Endodermal cell (in vitro differentiated cells): ENCODE measurements around the gene DTNB. TPM values are rescaled to one million over a fixed set of nuclear protein-coding genes. Genes with fewer than 3 reads are reported as not detected.
"Not testable (repeated sequence)": the region's sequence is repeated elsewhere in the genome, so short reads cannot be mapped to it uniquely, and the experiment has no call there.

Source experiments
- DNase-seq: peaks from one replicate; pipeline ENCODE4 v3.0.0-alpha.2; 2017
- H3K27ac ChIP-seq: 2 replicates; pipeline ENCODE4 v1.5.1; 2013; ENCODE audit warnings: mild to moderate bottlenecking, low read depth, low read length, moderate library complexity
- H3K27me3 ChIP-seq: 2 replicates; pipeline ENCODE4 v1.6.1; 2013; ENCODE audit warnings: mild to moderate bottlenecking, low read length, moderate library complexity; ENCODE audit not compliant: insufficient read depth, control insufficient read depth, poor library complexity, severe bottlenecking
- H3K36me3 ChIP-seq: 2 replicates; pipeline ENCODE4 v1.7.0; 2013; ENCODE audit warnings: mild to moderate bottlenecking, low read length, moderate library complexity; ENCODE audit not compliant: control insufficient read depth, insufficient read depth
- H3K4me1 ChIP-seq: one replicate; pipeline ENCODE4 v1.7.0; 2013; ENCODE audit warnings: low read length; ENCODE audit not compliant: control insufficient read depth, insufficient read depth
- H3K4me3 ChIP-seq: 2 replicates; pipeline ENCODE4 v1.5.1; 2013; ENCODE audit warnings: mild to moderate bottlenecking, low read length, moderate library complexity
- H3K9ac ChIP-seq: 2 replicates; pipeline ENCODE4 v1.6.1; 2013; ENCODE audit warnings: mild to moderate bottlenecking, low read length, moderate library complexity; ENCODE audit not compliant: poor library complexity, severe bottlenecking; ENCODE audit errors: extremely low read depth
- H3K9me3 ChIP-seq: 2 replicates; pipeline ENCODE4 v1.6.1; 2013; ENCODE audit warnings: mild to moderate bottlenecking, low read length, moderate library complexity; ENCODE audit not compliant: control insufficient read depth
- H3K27ac Mint-ChIP-seq: 2 replicates; pipeline ENCODE4 v1.8.0; 2020; ENCODE audit warnings: mixed read lengths
- H3K27me3 Mint-ChIP-seq: 2 replicates; pipeline ENCODE4 v1.8.0; 2021; ENCODE audit warnings: mild to moderate bottlenecking, mixed read lengths; ENCODE audit not compliant: insufficient read depth
- H3K36me3 Mint-ChIP-seq: 2 replicates; pipeline ENCODE4 v1.8.0; 2020; ENCODE audit warnings: low read depth, mixed read lengths
- H3K4me1 Mint-ChIP-seq: 2 replicates; pipeline ENCODE4 v1.8.0; 2020; ENCODE audit warnings: mixed read lengths
- H3K4me3 Mint-ChIP-seq: 2 replicates; pipeline ENCODE4 v1.8.0; 2020; ENCODE audit warnings: mild to moderate bottlenecking, moderate library complexity, mixed read lengths
- H3K9me3 Mint-ChIP-seq: 2 replicates; pipeline ENCODE4 v1.8.0; 2020; ENCODE audit warnings: mild to moderate bottlenecking, mixed read lengths
- whole genome bisulfite sequencing, 2 experiments: methylation state at CpG; one replicate each; pipeline versions ENCODE4 v1.1.5 to v1.1.7; 2013; ENCODE audit warnings: missing lambda C conversion rate in 2 of 2, mixed read lengths in 1 of 2; ENCODE audit not compliant: insufficient coverage in 1 of 2, insufficient read length in 1 of 2; 5-methylcytosine and 5-hydroxymethylcytosine counted together
- total RNA-seq, 2 donors: library from RNA; stranded (reverse); fragmentation: NEBNext Ultra II Directional in 1 of 2; extraction: Animal tissue kit (Norgen Biotek cat#: 25700) in 1 of 2; gene quantifications; 2 replicates in 1 of 2; 3 replicates in 1 of 2; pipeline ENCODE4 v1.2.1, GENCODE V29; 2021
- TF ChIP-seq, protein P1 (sequence below): fragments of 200-600 bp; sonication (generic); conservative IDR thresholded peaks from 2 replicates; pipeline ENCODE4 v1.5.0; 2021; ENCODE audit warnings: antibody characterized with exemption, mild to moderate bottlenecking

Gene DTNB
- total RNA-seq, 2 donors from 2014 or later, result 38.8 to 48.7 TPM

DNA sequence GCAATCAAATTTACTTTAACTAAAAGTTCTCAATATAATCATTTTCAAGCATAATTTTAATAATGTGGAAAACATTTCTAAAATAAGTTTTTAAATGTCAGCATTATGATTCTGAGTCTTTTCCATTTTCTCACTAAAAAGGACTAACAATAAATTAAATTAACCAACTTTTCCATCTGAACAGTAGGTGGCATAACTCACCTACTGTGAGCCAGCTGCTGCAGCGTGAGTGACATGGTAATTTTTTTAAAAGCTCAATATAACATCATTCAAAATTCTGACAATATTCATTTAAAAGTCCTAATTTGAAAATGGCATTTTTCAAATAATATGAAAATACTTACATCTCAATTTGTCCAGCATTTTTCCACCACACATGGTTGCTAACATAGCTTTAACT lies 66.5 kb downstream of the DTNB start:
- no peaks in the 10 kb centered on the region for H3K36me3 Mint-ChIP-seq
- Histone ChIP-seq H3K9ac (no peak overlapping the region), H3K36me3 (no peaks in the 10 kb centered on the region), H3K4me3 (no peak overlapping the region), H3K9me3 (no peaks in the 10 kb centered on the region), H3K27ac (no peak overlapping the region), H3K4me1 (peaks cover 2% of the 10 kb centered on the region), H3K27me3 (no peaks in the 10 kb centered on the region)
- H3K4me1 Mint-ChIP-seq, result peaks cover 34% of the 10 kb centered on the region
- no peak for DNase-seq
- no peaks in the 10 kb centered on the region for H3K27me3 Mint-ChIP-seq
- H3K27ac Mint-ChIP-seq, result no peak overlapping the region
- WGBS, 2 experiments, result 59 to 80% methylated on average over 1 of the region's 1 CpG
- no peak overlapping the region for H3K4me3 Mint-ChIP-seq
- TF ChIP-seq, protein P1, sequence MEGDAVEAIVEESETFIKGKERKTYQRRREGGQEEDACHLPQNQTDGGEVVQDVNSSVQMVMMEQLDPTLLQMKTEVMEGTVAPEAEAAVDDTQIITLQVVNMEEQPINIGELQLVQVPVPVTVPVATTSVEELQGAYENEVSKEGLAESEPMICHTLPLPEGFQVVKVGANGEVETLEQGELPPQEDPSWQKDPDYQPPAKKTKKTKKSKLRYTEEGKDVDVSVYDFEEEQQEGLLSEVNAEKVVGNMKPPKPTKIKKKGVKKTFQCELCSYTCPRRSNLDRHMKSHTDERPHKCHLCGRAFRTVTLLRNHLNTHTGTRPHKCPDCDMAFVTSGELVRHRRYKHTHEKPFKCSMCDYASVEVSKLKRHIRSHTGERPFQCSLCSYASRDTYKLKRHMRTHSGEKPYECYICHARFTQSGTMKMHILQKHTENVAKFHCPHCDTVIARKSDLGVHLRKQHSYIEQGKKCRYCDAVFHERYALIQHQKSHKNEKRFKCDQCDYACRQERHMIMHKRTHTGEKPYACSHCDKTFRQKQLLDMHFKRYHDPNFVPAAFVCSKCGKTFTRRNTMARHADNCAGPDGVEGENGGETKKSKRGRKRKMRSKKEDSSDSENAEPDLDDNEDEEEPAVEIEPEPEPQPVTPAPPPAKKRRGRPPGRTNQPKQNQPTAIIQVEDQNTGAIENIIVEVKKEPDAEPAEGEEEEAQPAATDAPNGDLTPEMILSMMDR, result peak; percentile 79
- H3K9me3 Mint-ChIP-seq, result no peaks in the 10 kb centered on the region

DNA sequence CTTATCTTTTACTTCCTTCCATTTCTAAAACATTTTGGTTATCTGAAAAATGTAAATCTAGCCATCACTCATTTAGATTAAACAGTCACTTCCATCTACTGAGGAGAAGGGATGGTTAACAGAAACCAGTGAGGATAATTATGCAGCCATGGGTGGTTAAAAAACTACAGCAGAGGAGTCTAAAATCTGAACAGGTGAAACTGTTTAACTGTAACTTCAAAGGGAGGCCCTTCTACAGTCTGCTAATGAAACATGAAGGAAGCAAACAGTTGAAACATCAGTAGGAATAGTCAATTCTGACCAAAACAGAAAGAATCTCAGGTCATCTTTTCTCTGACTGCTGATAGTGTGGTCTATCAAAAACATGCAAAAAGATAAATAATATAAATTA lies 71.0 kb downstream of the DTNB start:
- H3K36me3 Mint-ChIP-seq, result peaks cover 14% of the 10 kb centered on the region
- H3K27me3 Mint-ChIP-seq, result no peaks in the 10 kb centered on the region
- no peaks in the 10 kb centered on the region for H3K9me3 ChIP-seq
- DNase-seq, result no peak
- H3K27ac ChIP-seq, result no peak overlapping the region
- H3K36me3 ChIP-seq, result no peaks in the 10 kb centered on the region
- peaks cover 2% of the 10 kb centered on the region for H3K4me1 ChIP-seq
- peaks cover 9% of the 10 kb centered on the region for H3K4me1 Mint-ChIP-seq
- H3K4me3 Mint-ChIP-seq, result no peak overlapping the region
- H3K27ac Mint-ChIP-seq, result no peak overlapping the region
- H3K9me3 Mint-ChIP-seq, result no peaks in the 10 kb centered on the region
- TF ChIP-seq, protein P1, result no peak
- H3K27me3 ChIP-seq, result no peaks in the 10 kb centered on the region
- no peak overlapping the region for H3K4me3 ChIP-seq
- no peak overlapping the region for H3K9ac ChIP-seq

DNA sequence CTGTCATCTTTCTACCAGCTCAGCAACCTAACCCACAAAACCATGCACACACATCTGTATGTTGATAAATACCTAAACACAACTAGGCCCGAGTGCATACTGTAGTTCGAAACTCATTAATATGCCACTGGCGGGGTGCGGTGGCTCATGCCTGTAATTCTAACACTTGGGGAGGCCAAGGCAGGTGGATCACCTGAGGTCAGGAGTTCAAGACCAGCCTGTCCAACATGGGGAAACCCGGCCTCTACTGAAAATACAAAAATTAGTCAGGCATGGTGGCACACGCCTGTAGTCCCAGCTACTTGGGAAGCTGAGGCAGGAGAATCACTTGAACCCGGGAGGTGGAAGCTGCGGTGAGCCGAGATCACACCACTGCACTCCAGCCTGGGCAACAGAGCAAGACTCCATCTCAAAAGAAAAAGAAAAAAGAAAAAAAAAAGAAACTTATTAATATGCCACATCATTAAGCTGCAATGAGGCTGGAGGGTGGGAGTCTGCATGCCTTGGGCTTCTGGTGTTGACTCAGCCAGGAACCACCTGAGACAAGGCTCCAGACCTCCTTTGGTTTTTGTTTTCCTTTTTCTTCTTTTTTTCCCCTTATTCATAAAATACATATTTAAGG lies 71.6 kb downstream of the DTNB start:
- not testable (repeated sequence) for H3K4me1 ChIP-seq, H3K9me3 Mint-ChIP-seq, H3K27me3 Mint-ChIP-seq, H3K9me3 ChIP-seq, H3K27me3 ChIP-seq, H3K27ac Mint-ChIP-seq, H3K4me1 Mint-ChIP-seq, DNase-seq, H3K36me3 ChIP-seq, H3K27ac ChIP-seq, H3K4me3 Mint-ChIP-seq, H3K9ac ChIP-seq, H3K4me3 ChIP-seq
- H3K36me3 Mint-ChIP-seq, result peaks cover 14% of the 10 kb centered on the region
- 93 to 98% methylated on average over 6 to 9 of the region's 9 CpGs for WGBS, 2 experiments

DNA sequence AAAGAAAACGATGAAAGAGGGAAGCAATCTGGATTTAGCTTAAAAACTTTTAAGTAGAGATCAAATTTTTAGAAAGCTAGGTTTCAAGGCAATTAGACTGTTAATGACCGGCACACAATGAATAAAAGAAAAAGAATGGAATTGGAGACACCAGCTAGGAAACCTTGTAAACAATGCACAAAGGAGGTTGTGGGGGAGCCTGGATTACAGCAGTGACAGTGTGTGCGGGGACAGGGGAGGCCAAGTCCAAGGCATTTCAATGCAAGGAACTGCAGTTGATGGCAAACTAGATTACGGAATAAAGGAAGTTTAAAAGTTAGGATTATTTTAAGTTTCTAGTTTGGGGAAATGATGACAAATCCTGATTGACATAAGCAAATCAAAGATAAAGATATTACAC lies 74.5 kb downstream of the DTNB start:
- WGBS, 2 experiments, result 96 to 100% methylated on average over 2 to 4 of the region's 4 CpGs
- H3K9ac ChIP-seq, result no peak overlapping the region
- no peaks in the 10 kb centered on the region for H3K9me3 ChIP-seq
- no peak overlapping the region for H3K27ac Mint-ChIP-seq
- no peak overlapping the region for H3K27ac ChIP-seq
- H3K4me3 Mint-ChIP-seq, result no peak overlapping the region
- H3K36me3 ChIP-seq, result no peaks in the 10 kb centered on the region
- peaks cover 14% of the 10 kb centered on the region for H3K36me3 Mint-ChIP-seq
- no peaks in the 10 kb centered on the region for H3K27me3 ChIP-seq
- TF ChIP-seq, protein P1, result no peak
- H3K9me3 Mint-ChIP-seq, result no peaks in the 10 kb centered on the region
- H3K4me1 ChIP-seq, result peaks cover 6% of the 10 kb centered on the region
- DNase-seq, result no peak
- H3K27me3 Mint-ChIP-seq, result no peaks in the 10 kb centered on the region
- peaks cover 18% of the 10 kb centered on the region for H3K4me1 Mint-ChIP-seq
- H3K4me3 ChIP-seq, result no peak overlapping the region
